ENCODE data around the gene ACTN1. TPM values are rescaled to one million over a fixed set of nuclear protein-coding genes. Genes with fewer than 3 reads are reported as not detected.

The ACTN1 gene
- total and polyA plus RNA-seq, 3 experiments from 2014 or later, result 47.4 to 53.3 (median 52.7) TPM

DNA sequence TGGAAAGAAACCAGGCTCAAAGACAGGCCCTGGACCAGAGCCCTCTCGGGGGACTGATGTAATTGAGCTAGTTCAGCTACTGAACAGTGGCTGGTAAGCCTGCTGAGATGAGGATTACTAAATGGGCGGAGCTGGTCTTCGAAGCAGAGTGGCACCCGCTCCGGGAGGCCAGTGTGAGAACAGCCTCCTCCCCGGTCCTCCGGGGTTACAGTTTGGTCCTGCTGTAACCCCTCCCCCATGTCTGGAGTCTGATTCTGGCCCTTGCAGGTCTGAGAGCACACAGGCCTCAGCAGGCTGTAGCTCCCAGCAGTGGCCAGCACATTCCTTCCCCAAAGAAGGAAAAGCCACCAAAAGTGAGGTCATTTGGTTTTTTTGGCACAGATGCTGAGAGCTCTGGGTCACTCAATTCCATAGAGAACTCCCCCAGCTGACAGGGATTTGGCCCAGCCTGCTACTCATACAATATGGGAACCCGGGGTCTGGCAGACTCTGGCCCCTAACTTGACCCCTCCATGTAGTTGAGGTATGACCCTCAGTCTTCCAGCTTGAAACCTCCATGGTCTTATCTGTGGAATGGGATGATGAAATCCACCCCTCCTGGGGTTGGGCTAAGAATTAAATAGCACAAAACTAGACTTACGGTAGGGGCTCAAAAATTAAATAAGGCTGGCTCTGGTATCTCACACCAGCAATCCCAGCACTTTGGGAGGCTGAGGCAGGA, 39.0 kb downstream of the ACTN1 start:
- POLR2A ChIA-PET, result no interaction called here
- CTCF ChIA-PET, result interaction anchor here (1.2 kb wide), 1 partner anchor 12 kb away, joined by 3 read pairs; no protein-coding TSS in a partner anchor
- no peak overlapping the region for H3K27ac ChIP-seq (ENCODE audit: low read depth, low read length)
- no peaks in the 10 kb centered on the region for H3K27me3 ChIP-seq (ENCODE audit: insufficient read depth, low read length, poor library complexity, severe bottlenecking)
- Mint-ChIP-seq H3K27ac (no peak overlapping the region), H3K36me3 (no peaks in the 10 kb centered on the region), H3K4me3 (no peak overlapping the region), H3K27me3 (peaks cover 2 to 5% of the 10 kb centered on the region in 2 donors), H3K9me3 (no peaks in the 10 kb centered on the region), H3K4me1 (peaks cover under 1 to 14% (median 12%) of the 10 kb centered on the region in 3 donors)
- no peak for DNase-seq
- H3K36me3 ChIP-seq (ENCODE audit: insufficient read depth, low read length), result no peaks in the 10 kb centered on the region
- H3K4me3 ChIP-seq (ENCODE audit: low read length), result no peak overlapping the region
- H3K9me3 ChIP-seq (ENCODE audit: low read length), result no peaks in the 10 kb centered on the region
- H3K4me1 ChIP-seq (ENCODE audit: insufficient read depth, low read length), result peaks cover 53% of the 10 kb centered on the region

- POLR2A ChIA-PET, result no interaction called here
- Histone ChIP-seq H3K36me3 (ENCODE audit: insufficient read depth, low read length) (no peaks in the 10 kb centered on the region), H3K9me3 (ENCODE audit: low read length) (no peaks in the 10 kb centered on the region), H3K27ac (ENCODE audit: low read depth, low read length) (no peak overlapping the region), H3K27me3 (ENCODE audit: insufficient read depth, low read length, poor library complexity, severe bottlenecking) (no peaks in the 10 kb centered on the region), H3K4me1 (ENCODE audit: insufficient read depth, low read length) (peaks cover 47% of the 10 kb centered on the region), H3K4me3 (ENCODE audit: low read length) (no peak overlapping the region)
- Mint-ChIP-seq H3K4me3 (no peak overlapping the region), H3K4me1 (peaks cover 0 to 14% (median 12%) of the 10 kb centered on the region in 3 donors), H3K27me3 (peaks cover 1 to 5% of the 10 kb centered on the region in 2 donors), H3K36me3 (no peaks in the 10 kb centered on the region), H3K9me3 (no peaks in the 10 kb centered on the region), H3K27ac (peak overlapping the region in 2 of 8 donors; percentile 24 to 67)
- CTCF ChIA-PET, result interaction anchor here (1.2 kb wide), 1 partner anchor 11 kb away, joined by 3 read pairs; no protein-coding TSS in a partner anchor
- no peak for DNase-seq
Observed at GRCh38 chr14:68939181-68939892, 39.8 kb downstream of the ACTN1 start.

DNA sequence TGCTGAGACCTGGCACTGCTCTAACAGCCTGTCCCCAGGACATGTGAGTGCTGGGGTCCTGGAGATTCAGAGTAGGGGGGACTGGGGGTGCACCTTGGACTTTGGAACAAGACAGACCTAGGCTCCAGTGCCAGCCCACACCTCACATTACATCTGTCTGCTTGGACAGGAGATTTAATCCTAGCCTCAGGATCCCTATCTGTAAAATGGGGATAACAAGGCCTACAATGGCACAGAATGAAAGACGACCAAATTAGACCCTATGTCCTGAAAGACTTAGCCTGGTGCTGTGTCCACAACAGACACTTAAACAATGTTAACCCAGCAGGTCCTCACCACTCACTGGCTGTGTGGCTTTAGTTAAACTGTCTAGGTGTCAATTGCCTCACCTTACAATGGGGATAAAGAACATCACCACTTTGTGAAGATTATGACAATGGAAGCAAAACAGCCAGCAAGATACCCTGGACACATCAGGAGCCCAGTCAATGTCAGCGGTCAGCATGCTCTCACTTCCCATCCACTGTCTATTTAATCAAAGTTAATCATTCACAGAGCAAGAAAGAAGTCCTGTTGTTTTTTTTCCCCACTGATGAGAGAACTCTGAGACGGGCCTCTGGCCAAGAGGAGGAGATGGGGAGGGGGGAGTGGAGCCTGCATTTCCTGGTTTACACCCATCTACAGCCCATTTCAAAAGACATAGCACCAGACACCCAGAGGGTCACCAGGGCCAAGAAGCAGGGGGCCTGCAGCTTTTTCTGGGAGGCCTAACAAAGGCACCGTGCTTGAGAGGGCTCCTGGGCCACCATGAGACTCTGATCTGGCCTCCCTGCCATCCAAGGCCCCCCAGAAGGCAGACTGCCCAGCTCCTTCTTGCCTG, 40.6 kb downstream of the ACTN1 start:
- Mint-ChIP-seq H3K27me3 (peaks cover 1 to 5% of the 10 kb centered on the region in 2 donors), H3K9me3 (no peaks in the 10 kb centered on the region), H3K4me3 (no peak overlapping the region), H3K4me1 (peaks cover 0 to 14% (median 12%) of the 10 kb centered on the region in 3 donors), H3K36me3 (no peaks in the 10 kb centered on the region), H3K27ac (peak overlapping the region in 3 of 8 donors; percentile 46 to 70 (median 61))
- ChIA-PET POLR2A (no interaction called here), CTCF (interaction anchor here (1.2 kb wide), 1 partner anchor 10 kb away, joined by 3 read pairs; no protein-coding TSS in a partner anchor)
- H3K36me3 ChIP-seq (ENCODE audit: insufficient read depth, low read length), result no peaks in the 10 kb centered on the region
- no peaks in the 10 kb centered on the region for H3K9me3 ChIP-seq (ENCODE audit: low read length)
- H3K4me1 ChIP-seq (ENCODE audit: insufficient read depth, low read length), result peaks cover 49% of the 10 kb centered on the region
- H3K27me3 ChIP-seq (ENCODE audit: insufficient read depth, low read length, poor library complexity, severe bottlenecking), result no peaks in the 10 kb centered on the region
- DNase-seq, result no peak
- no peak overlapping the region for H3K4me3 ChIP-seq (ENCODE audit: low read length)
- no peak overlapping the region for H3K27ac ChIP-seq (ENCODE audit: low read depth, low read length)

DNA sequence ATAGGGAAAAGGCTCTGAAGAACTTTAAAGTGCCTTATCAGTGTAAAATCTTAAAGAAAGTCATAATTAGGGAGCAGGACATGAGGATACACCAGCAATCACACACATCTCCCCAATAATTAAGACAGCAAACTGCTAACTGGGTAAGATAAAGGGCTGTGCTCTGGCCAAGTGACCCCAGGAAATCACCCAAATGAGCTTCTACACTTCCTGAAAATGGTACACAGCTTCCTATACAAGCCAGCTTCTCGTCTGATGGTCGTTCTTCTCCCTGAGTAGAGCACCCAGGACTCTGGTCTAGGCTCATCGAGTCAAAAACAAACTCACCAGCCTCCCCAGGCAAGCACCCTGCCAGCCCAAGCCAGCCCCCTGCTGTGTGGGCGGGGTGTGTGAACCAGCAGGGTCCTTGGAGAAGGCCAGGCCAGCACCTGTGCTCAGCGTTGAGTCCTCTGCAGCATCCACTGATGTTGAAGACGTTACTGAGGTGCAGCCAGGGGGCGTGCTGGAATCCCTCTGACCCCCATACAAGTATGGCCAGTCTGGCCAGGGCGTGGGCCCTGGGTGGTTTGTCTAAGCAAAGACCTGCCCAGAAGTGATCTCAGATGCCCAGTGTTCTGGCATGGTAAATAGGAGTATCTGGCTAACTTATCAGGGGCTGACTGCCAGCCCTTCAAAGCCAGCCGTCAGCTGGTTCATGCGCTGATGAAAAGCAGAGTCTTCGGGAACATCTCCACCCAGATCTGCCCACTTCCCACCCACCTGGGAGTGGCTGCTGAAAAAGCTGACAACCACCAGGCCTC, 41.4 kb downstream of the ACTN1 start:
- Histone ChIP-seq H3K36me3 (ENCODE audit: insufficient read depth, low read length) (no peaks in the 10 kb centered on the region), H3K4me1 (ENCODE audit: insufficient read depth, low read length) (peaks cover 48% of the 10 kb centered on the region), H3K27me3 (ENCODE audit: insufficient read depth, low read length, poor library complexity, severe bottlenecking) (no peaks in the 10 kb centered on the region), H3K4me3 (ENCODE audit: low read length) (no peak overlapping the region), H3K9me3 (ENCODE audit: low read length) (no peaks in the 10 kb centered on the region), H3K27ac (ENCODE audit: low read depth, low read length) (no peak overlapping the region)
- ChIA-PET CTCF (no interaction called here), POLR2A (no interaction called here)
- no peak overlapping the region for H3K4me3 Mint-ChIP-seq
- peaks cover 1 to 5% of the 10 kb centered on the region in 2 donors for H3K27me3 Mint-ChIP-seq
- no peaks in the 10 kb centered on the region for H3K9me3 Mint-ChIP-seq
- peak in 1 of 5 donors; percentile 55 for DNase-seq
- no peaks in the 10 kb centered on the region for H3K36me3 Mint-ChIP-seq
- H3K27ac Mint-ChIP-seq, result peak overlapping the region in 3 of 8 donors; percentile 29 to 68 (median 46)
- peaks cover 0 to 14% (median 13%) of the 10 kb centered on the region in 3 donors for H3K4me1 Mint-ChIP-seq

- Histone ChIP-seq H3K4me1 (ENCODE audit: insufficient read depth, low read length) (peaks cover 42% of the 10 kb centered on the region), H3K9me3 (ENCODE audit: low read length) (no peaks in the 10 kb centered on the region), H3K27me3 (ENCODE audit: insufficient read depth, low read length, poor library complexity, severe bottlenecking) (no peaks in the 10 kb centered on the region), H3K36me3 (ENCODE audit: insufficient read depth, low read length) (no peaks in the 10 kb centered on the region), H3K4me3 (ENCODE audit: low read length) (no peak overlapping the region), H3K27ac (ENCODE audit: low read depth, low read length) (no peak overlapping the region)
- Mint-ChIP-seq H3K27ac (peak overlapping the region in 1 of 8 donors; percentile 41), H3K4me3 (no peak overlapping the region), H3K9me3 (no peaks in the 10 kb centered on the region), H3K27me3 (peaks cover 1 to 5% of the 10 kb centered on the region in 2 donors), H3K4me1 (peaks cover 0 to 14% (median 13%) of the 10 kb centered on the region in 3 donors), H3K36me3 (no peaks in the 10 kb centered on the region)
- no peak for DNase-seq
- CTCF ChIA-PET, result no interaction called here
- POLR2A ChIA-PET, result no interaction called here
Observed at GRCh38 chr14:68936980-68937379, 42.1 kb downstream of the ACTN1 start.

DNA sequence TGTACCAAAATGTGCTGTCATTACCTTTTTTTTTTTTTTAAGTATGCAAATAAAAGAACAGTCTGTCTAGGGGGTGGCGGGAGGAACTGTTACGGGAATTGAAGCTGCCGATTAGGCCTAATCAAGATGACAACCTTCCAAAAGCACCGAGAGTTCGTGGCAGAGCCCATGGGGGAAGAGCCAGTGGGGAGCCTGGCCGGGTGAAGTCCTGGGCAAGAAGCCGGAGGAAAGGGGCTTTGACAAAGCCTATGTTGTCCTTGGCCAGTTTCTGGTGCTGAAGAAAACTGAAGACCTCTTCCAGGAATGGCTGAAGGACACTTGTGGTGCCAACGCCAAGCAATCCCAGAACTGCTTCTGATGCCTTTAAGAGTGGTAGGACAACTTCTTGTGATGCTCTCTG, 42.6 kb downstream of the ACTN1 start:
- no peaks in the 10 kb centered on the region for H3K36me3 ChIP-seq (ENCODE audit: insufficient read depth, low read length)
- peaks cover 0 to 14% (median 13%) of the 10 kb centered on the region in 3 donors for H3K4me1 Mint-ChIP-seq
- peaks cover 1% of the 10 kb centered on the region in 2 donors for H3K27me3 Mint-ChIP-seq
- H3K36me3 Mint-ChIP-seq, result no peaks in the 10 kb centered on the region
- no peak overlapping the region for H3K27ac Mint-ChIP-seq
- CTCF ChIA-PET, result no interaction called here
- H3K4me1 ChIP-seq (ENCODE audit: insufficient read depth, low read length), result peaks cover 42% of the 10 kb centered on the region
- no peak overlapping the region for H3K4me3 ChIP-seq (ENCODE audit: low read length)
- no peak overlapping the region for H3K27ac ChIP-seq (ENCODE audit: low read depth, low read length)
- no peak overlapping the region for H3K4me3 Mint-ChIP-seq
- POLR2A ChIA-PET, result no interaction called here
- no peaks in the 10 kb centered on the region for H3K27me3 ChIP-seq (ENCODE audit: insufficient read depth, low read length, poor library complexity, severe bottlenecking)
- H3K9me3 ChIP-seq (ENCODE audit: low read length), result no peaks in the 10 kb centered on the region
- H3K9me3 Mint-ChIP-seq, result no peaks in the 10 kb centered on the region
- no peak for DNase-seq

- peaks cover 0 to 14% (median 13%) of the 10 kb centered on the region in 3 donors for H3K4me1 Mint-ChIP-seq
- Histone ChIP-seq H3K27me3 (ENCODE audit: insufficient read depth, low read length, poor library complexity, severe bottlenecking) (no peaks in the 10 kb centered on the region), H3K4me3 (ENCODE audit: low read length) (no peak overlapping the region), H3K36me3 (ENCODE audit: insufficient read depth, low read length) (no peaks in the 10 kb centered on the region), H3K27ac (ENCODE audit: low read depth, low read length) (no peak overlapping the region), H3K4me1 (ENCODE audit: insufficient read depth, low read length) (peaks cover 42% of the 10 kb centered on the region), H3K9me3 (ENCODE audit: low read length) (no peaks in the 10 kb centered on the region)
- no peaks in the 10 kb centered on the region for H3K9me3 Mint-ChIP-seq
- H3K27me3 Mint-ChIP-seq, result peaks cover 0 to 1% of the 10 kb centered on the region in 2 donors
- ChIA-PET POLR2A (no interaction called here), CTCF (no interaction called here)
- no peak overlapping the region for H3K4me3 Mint-ChIP-seq
- DNase-seq, result no peak
- H3K27ac Mint-ChIP-seq, result no peak overlapping the region
- H3K36me3 Mint-ChIP-seq, result no peaks in the 10 kb centered on the region
Observed at GRCh38 chr14:68935761-68936214, 43.3 kb downstream of the ACTN1 start.

All from CD8-positive, alpha-beta memory T cell (primary cell).